SK-N-SH treated with all-trans-retinoic acid at 6 μM for 48 hours (cell line): ENCODE measurements around the gene SYNE2.

Experiments used
- ATAC-seq: fragments of 200-7000 bp; cut with Tn5 transposase; 3 replicates; pipeline ENCODE4 v1.9.1; 2020; ENCODE audit warnings: mild to moderate bottlenecking, moderate library complexity
- ARNTL ChIP-seq: fragments of 450-650 bp; formaldehyde crosslinking; IDR thresholded peaks from 2 replicates; pipeline ENCODE4 v1.5.0; 2020; ENCODE audit warnings: low read depth, mild to moderate bottlenecking, moderate library complexity, borderline replicate concordance
- BACH2 ChIP-seq: fragments of 250-450 bp; sonication (Bioruptor Pico); IDR thresholded peaks from 2 replicates; pipeline ENCODE4 v1.9.0; 2021; ENCODE audit warnings: mild to moderate bottlenecking, borderline replicate concordance
- CSDC2 ChIP-seq: fragments of 250-450 bp; sonication (Bioruptor Pico); IDR thresholded peaks from 2 replicates; pipeline ENCODE4 v1.5.0; 2020; ENCODE audit warnings: mild to moderate bottlenecking, moderate library complexity
- ESRRG ChIP-seq: fragments of 250-450 bp; sonication (Bioruptor Pico); IDR thresholded peaks from 2 replicates; pipeline ENCODE4 v1.6.1; 2021; ENCODE audit warnings: mild to moderate bottlenecking
- ISL1 ChIP-seq: fragments of 250-450 bp; sonication (Bioruptor Pico); IDR thresholded peaks from 2 replicates; pipeline ENCODE4 v2.1.2; 2022; ENCODE audit warnings: mild to moderate bottlenecking, moderate library complexity
- OSR1 ChIP-seq: fragments of 250-450 bp; sonication (Bioruptor Pico); IDR thresholded peaks from 2 replicates; pipeline ENCODE4 v1.8.0; 2022; ENCODE audit warnings: moderate library complexity, mild to moderate bottlenecking, inconsistent platforms
- PPARA ChIP-seq: fragments of 250-450 bp; sonication (Bioruptor Pico); IDR thresholded peaks from 2 replicates; pipeline ENCODE4 v1.5.0; 2020; ENCODE audit warnings: mild to moderate bottlenecking, borderline replicate concordance
- RARB ChIP-seq: fragments of 250-450 bp; sonication (Bioruptor Pico); IDR thresholded peaks from 2 replicates; pipeline ENCODE4 v1.8.0; 2021; ENCODE audit warnings: mild to moderate bottlenecking, moderate library complexity
- TCF4 ChIP-seq: fragments of 250-450 bp; sonication (Bioruptor Pico); IDR thresholded peaks from 2 replicates; pipeline ENCODE4 v1.8.0; 2021; ENCODE audit warnings: mild to moderate bottlenecking, moderate library complexity, borderline replicate concordance
- TOX ChIP-seq: fragments of 250-450 bp; sonication (Bioruptor Pico); IDR thresholded peaks from 2 replicates; pipeline ENCODE4 v1.8.0; 2021; ENCODE audit warnings: mild to moderate bottlenecking, moderate library complexity, borderline replicate concordance
- ZFP3 ChIP-seq: fragments of 250-450 bp; sonication (Bioruptor Pico); IDR thresholded peaks from 2 replicates; pipeline ENCODE4 v1.5.0; 2020; ENCODE audit warnings: mild to moderate bottlenecking, moderate library complexity
- ZFP30 ChIP-seq: fragments of 450-650 bp; formaldehyde crosslinking; IDR thresholded peaks from 2 replicates; pipeline ENCODE4 v1.5.0; 2022; ENCODE audit warnings: mild to moderate bottlenecking, moderate library complexity
- ZNF70 ChIP-seq: fragments of 450-650 bp; formaldehyde crosslinking; IDR thresholded peaks from 2 replicates; pipeline ENCODE4 v1.5.0; 2020; ENCODE audit warnings: mild to moderate bottlenecking, moderate library complexity
- ZNF8 ChIP-seq: fragments of 450-650 bp; formaldehyde crosslinking; IDR thresholded peaks from 2 replicates; pipeline ENCODE4 v1.5.0; 2020; ENCODE audit warnings: mild to moderate bottlenecking, moderate library complexity
- TF ChIP-seq, protein P1 (sequence below): fragments of 250-450 bp; sonication (Bioruptor Pico); IDR thresholded peaks from 2 replicates; pipeline ENCODE4 v1.8.0; 2020; ENCODE audit warnings: mild to moderate bottlenecking, moderate library complexity, borderline replicate concordance
- TF ChIP-seq, protein P2 (sequence below): fragments of 250-450 bp; sonication (Bioruptor Pico); IDR thresholded peaks from 2 replicates; pipeline ENCODE4 v1.5.1; 2020; ENCODE audit warnings: low read depth, mild to moderate bottlenecking, moderate library complexity
- TF ChIP-seq, protein P3 (sequence below): fragments of 250-450 bp; sonication (Bioruptor Pico); IDR thresholded peaks from 2 replicates; pipeline ENCODE4 v1.8.0; 2021; ENCODE audit warnings: low read depth, mild to moderate bottlenecking, moderate library complexity, borderline replicate concordance
- TF ChIP-seq, protein P4 (sequence below): fragments of 250-450 bp; sonication (Bioruptor Pico); IDR thresholded peaks from 2 replicates; pipeline ENCODE4 v1.5.1; 2021; ENCODE audit warnings: mild to moderate bottlenecking, moderate library complexity

The SYNE2 gene

DNA sequence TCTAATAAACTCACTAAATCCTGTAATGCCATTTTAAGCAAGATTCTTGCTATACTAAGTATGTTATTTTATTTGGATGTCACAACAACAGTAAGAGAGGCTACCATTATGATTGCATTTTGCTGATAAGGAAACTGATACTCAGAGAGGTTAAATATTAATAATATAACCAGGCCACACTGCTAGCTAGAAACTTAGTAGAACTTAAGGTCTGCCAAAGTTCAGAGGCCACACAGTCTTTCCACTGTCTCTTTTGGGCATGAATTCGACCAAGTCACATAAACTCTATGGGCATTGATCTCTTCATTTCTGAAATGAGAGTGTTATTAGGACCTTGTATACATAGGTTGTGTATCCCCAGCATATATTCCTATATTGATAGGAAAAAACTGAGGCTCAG, 147.9 kb downstream of the SYNE2 start:
- TF ChIP-seq ZNF70 (CRISPR knock-in tag) (no peak), TOX (CRISPR knock-in tag) (no peak), ARNTL (CRISPR knock-in tag) (no peak), ISL1 (CRISPR knock-in tag) (no peak), ZNF8 (CRISPR knock-in tag) (no peak), OSR1 (CRISPR knock-in tag) (no peak), ZFP3 (CRISPR knock-in tag) (no peak)
- TF ChIP-seq, protein P1, sequence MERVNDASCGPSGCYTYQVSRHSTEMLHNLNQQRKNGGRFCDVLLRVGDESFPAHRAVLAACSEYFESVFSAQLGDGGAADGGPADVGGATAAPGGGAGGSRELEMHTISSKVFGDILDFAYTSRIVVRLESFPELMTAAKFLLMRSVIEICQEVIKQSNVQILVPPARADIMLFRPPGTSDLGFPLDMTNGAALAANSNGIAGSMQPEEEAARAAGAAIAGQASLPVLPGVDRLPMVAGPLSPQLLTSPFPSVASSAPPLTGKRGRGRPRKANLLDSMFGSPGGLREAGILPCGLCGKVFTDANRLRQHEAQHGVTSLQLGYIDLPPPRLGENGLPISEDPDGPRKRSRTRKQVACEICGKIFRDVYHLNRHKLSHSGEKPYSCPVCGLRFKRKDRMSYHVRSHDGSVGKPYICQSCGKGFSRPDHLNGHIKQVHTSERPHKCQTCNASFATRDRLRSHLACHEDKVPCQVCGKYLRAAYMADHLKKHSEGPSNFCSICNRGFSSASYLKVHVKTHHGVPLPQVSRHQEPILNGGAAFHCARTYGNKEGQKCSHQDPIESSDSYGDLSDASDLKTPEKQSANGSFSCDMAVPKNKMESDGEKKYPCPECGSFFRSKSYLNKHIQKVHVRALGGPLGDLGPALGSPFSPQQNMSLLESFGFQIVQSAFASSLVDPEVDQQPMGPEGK (CRISPR knock-in tag) = no peak
- TF ChIP-seq, all 23 proteins: peak for 0
- ATAC-seq = no peak

DNA sequence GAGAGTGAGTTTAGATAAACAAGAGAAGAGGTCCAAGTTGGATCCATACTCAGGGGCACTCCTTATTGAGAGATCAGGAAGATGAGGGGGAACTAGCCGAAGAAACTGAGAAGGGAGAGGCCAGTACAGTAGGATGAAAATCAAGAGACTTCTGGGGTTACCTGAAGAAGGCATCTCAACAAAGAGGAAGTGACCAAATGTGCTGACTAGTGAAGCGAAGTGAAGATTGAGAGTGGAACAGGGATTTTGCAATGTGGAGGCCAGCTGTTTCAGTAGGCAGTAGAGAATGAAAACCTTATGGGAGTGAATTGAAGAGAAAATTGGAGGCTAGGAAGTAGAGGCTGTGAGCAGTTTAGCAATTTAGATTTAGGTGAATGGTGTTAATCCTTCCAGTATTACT, 153.0 kb downstream of the SYNE2 start:
- TF ChIP-seq PPARA (CRISPR knock-in tag) (no peak), ZNF70 (CRISPR knock-in tag) (no peak), ZFP30 (CRISPR knock-in tag) (no peak), ISL1 (CRISPR knock-in tag) (no peak), BACH2 (no peak), ZNF8 (CRISPR knock-in tag) (no peak), ARNTL (CRISPR knock-in tag) (no peak), CSDC2 (CRISPR knock-in tag) (no peak)
- TF ChIP-seq, protein P2, sequence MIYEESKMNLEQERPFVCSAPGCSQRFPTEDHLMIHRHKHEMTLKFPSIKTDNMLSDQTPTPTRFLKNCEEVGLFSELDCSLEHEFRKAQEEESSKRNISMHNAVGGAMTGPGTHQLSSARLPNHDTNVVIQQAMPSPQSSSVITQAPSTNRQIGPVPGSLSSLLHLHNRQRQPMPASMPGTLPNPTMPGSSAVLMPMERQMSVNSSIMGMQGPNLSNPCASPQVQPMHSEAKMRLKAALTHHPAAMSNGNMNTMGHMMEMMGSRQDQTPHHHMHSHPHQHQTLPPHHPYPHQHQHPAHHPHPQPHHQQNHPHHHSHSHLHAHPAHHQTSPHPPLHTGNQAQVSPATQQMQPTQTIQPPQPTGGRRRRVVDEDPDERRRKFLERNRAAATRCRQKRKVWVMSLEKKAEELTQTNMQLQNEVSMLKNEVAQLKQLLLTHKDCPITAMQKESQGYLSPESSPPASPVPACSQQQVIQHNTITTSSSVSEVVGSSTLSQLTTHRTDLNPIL (CRISPR knock-in tag) = no peak
- TF ChIP-seq, protein P3, sequence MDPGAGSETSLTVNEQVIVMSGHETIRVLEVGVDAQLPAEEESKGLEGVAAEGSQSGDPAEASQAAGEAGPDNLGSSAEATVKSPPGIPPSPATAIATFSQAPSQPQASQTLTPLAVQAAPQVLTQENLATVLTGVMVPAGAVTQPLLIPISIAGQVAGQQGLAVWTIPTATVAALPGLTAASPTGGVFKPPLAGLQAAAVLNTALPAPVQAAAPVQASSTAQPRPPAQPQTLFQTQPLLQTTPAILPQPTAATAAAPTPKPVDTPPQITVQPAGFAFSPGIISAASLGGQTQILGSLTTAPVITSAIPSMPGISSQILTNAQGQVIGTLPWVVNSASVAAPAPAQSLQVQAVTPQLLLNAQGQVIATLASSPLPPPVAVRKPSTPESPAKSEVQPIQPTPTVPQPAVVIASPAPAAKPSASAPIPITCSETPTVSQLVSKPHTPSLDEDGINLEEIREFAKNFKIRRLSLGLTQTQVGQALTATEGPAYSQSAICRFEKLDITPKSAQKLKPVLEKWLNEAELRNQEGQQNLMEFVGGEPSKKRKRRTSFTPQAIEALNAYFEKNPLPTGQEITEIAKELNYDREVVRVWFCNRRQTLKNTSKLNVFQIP (CRISPR knock-in tag) = no peak
- no peak for ATAC-seq

DNA sequence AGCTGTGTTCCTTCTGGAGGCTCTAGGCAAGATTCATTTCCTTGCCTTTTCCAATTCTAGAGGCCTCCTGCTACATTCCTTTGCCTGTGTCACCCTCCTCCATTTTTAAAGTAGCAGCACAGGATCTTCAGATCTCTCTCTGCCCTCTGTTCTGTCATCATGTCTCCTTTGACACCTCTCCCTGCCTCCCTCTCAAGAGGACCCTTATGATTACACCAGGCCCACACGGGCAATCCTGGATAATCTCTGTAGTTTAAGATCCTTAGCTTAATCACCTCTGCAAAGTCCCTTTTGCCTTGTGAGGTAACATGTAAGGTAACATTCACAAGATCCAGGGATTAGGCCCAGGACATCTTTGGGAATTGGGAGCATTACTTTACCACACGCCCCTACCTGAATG, 155.2 kb downstream of the SYNE2 start:
- TF ChIP-seq OSR1 (CRISPR knock-in tag) (no peak), CSDC2 (CRISPR knock-in tag) (no peak)
- TF ChIP-seq, all 23 proteins: peak for 0
- no peak for ATAC-seq

DNA sequence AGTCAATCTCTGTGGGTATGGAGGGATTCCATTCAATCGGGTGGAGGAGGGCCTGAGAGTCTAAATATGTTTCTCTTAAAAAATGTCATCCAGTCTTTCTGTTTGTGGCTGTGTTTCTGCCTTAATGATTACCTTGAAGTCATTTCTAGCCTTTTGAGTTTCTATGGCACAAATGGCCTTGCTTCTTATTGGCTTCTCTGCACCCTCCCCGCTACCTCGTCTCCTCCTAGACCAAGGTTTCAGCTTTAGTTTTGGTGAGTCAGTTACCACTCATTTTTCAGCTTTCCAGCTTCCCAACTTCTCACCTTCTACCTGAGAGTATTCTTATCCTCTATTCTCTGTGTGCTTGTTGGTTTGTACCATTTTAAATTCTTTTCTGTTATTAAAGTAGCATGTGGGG, 159.2 kb downstream of the SYNE2 start:
- no peak for ATAC-seq
- TF ChIP-seq ZNF8 (CRISPR knock-in tag) = no peak
- TF ChIP-seq, protein P4, sequence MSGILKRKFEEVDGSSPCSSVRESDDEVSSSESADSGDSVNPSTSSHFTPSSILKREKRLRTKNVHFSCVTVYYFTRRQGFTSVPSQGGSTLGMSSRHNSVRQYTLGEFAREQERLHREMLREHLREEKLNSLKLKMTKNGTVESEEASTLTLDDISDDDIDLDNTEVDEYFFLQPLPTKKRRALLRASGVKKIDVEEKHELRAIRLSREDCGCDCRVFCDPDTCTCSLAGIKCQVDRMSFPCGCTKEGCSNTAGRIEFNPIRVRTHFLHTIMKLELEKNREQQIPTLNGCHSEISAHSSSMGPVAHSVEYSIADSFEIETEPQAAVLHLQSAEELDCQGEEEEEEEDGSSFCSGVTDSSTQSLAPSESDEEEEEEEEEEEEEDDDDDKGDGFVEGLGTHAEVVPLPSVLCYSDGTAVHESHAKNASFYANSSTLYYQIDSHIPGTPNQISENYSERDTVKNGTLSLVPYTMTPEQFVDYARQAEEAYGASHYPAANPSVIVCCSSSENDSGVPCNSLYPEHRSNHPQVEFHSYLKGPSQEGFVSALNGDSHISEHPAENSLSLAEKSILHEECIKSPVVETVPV (CRISPR knock-in tag) = no peak
- TF ChIP-seq, protein P1 (CRISPR knock-in tag) = no peak
- TF ChIP-seq ARNTL (CRISPR knock-in tag) = no peak

DNA sequence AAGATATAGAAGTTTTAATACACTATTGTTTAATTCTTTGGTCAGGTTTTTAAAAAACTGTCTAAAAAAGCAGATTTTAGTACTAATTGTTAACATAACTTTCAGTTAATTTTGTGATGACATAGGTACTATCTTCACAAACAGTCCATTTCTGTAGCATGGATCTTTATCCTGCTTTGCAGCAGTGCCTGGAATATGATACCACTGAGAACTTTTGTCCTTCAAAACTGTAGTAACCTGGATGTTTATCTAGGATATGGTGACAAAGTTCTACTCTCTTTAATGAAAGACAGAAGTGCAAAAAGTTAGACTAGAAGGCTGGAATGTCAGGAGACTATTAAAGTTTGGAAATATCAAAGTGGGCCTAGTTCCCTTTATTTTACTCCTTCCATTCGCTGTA, 159.9 kb downstream of the SYNE2 start:
- no peak for ATAC-seq
- TF ChIP-seq ZNF70 (CRISPR knock-in tag) (no peak), RARB (no peak), ESRRG (no peak), TCF4 (no peak), PPARA (CRISPR knock-in tag) (no peak), TOX (CRISPR knock-in tag) (no peak)
